Measurements from ENCODE around the gene STXBP4. TPM values are rescaled to one million over a fixed set of nuclear protein-coding genes. Genes with fewer than 3 reads are reported as not detected.

Gene STXBP4
- polyA plus RNA-seq, 1 donor (not counting 4 experiments of a cell fraction or from before 2014, with no cell fraction given) = 4.2 TPM

DNA sequence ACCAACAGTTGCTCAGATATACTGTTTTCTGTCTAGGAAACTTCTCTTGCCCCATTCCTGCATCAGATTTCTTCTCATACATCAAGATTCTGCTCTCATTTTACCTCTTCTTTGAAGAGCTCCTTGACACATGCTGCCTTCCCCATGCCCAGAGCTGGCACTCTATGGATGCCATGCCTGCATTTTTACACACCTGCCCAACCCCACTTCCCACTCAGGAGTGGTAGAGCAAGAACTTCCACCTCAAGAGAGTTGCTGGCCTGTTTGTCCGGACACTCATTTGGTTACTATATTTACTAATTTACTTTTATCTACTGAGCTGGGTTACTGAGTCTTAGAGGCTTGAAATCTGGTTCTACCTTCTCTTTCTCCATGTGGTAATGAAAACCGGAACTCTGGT, 197.9 kb downstream of the STXBP4 start:
- no peaks in the 10 kb centered on the region for H3K9me1 ChIP-seq (ENCODE audit: control insufficient read depth, extremely low read depth, insufficient read depth, low read length)
- TF ChIP-seq, protein P1, sequence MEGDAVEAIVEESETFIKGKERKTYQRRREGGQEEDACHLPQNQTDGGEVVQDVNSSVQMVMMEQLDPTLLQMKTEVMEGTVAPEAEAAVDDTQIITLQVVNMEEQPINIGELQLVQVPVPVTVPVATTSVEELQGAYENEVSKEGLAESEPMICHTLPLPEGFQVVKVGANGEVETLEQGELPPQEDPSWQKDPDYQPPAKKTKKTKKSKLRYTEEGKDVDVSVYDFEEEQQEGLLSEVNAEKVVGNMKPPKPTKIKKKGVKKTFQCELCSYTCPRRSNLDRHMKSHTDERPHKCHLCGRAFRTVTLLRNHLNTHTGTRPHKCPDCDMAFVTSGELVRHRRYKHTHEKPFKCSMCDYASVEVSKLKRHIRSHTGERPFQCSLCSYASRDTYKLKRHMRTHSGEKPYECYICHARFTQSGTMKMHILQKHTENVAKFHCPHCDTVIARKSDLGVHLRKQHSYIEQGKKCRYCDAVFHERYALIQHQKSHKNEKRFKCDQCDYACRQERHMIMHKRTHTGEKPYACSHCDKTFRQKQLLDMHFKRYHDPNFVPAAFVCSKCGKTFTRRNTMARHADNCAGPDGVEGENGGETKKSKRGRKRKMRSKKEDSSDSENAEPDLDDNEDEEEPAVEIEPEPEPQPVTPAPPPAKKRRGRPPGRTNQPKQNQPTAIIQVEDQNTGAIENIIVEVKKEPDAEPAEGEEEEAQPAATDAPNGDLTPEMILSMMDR (optimal IDR thresholded peaks at IDR 0.05 in 1 of 3, IDR thresholded peaks at IDR 0.05 in 1 of 3, conservative IDR thresholded peaks at IDR 0.05 in 1 of 3; ENCODE audit: extremely low read depth in 1 of 3, insufficient read depth in 2 of 3, low read length in 3 of 3) = no peak
- no peak for TF ChIP-seq EZH2 (IDR thresholded peaks at IDR 0.05; ENCODE audit: low read length)
- DNase-seq (ENCODE audit: low read depth, low spot score) (no peak), FAIRE-seq (no peak)
- H3K9ac ChIP-seq (ENCODE audit: control insufficient read depth, extremely low read depth, insufficient read depth, low read length) = no peak overlapping the region
- peaks cover 11% of the 10 kb centered on the region for H3K4me1 ChIP-seq (ENCODE audit: control insufficient read depth, extremely low read depth, insufficient read depth, low read length)
- H3K4me2 ChIP-seq (ENCODE audit: control insufficient read depth, extremely low read depth, insufficient read depth, low read depth, low read length) = no peak overlapping the region
- H3K27ac ChIP-seq (ENCODE audit: control insufficient read depth, insufficient read depth, low read length) = no peak overlapping the region
- H3K4me3 ChIP-seq (ENCODE audit: control insufficient read depth in 2 of 3, extremely low read depth in 1 of 3, insufficient read depth in 2 of 3, low read depth in 1 of 3, low read length in 3 of 3) = no peak overlapping the region
- dilution Hi-C loops (cut with MboI; ENCODE audit: extremely low pct_ligation_motif_present, low sequenced_read_pairs) = no loop called here
- no peaks in the 10 kb centered on the region for H3K9me3 ChIP-seq (ENCODE audit: control insufficient read depth, low read depth, low read length)
- H3K27me3 ChIP-seq (ENCODE audit: control insufficient read depth, extremely low read depth, insufficient read depth, low read length) = no peaks in the 10 kb centered on the region
- H2AFZ ChIP-seq (ENCODE audit: control insufficient read depth, low read length) = no peak overlapping the region
- H3K36me3 ChIP-seq (ENCODE audit: control insufficient read depth in 2 of 2, extremely low read depth in 1 of 2, insufficient read depth in 2 of 2, low read length in 2 of 2) = no peaks in the 10 kb centered on the region
- no peaks in the 10 kb centered on the region for H4K20me1 ChIP-seq (ENCODE audit: control insufficient read depth, extremely low read depth, insufficient read depth, low read length)
- H3K79me2 ChIP-seq (ENCODE audit: control insufficient read depth, insufficient read depth, low read length) = no peaks in the 10 kb centered on the region

DNA sequence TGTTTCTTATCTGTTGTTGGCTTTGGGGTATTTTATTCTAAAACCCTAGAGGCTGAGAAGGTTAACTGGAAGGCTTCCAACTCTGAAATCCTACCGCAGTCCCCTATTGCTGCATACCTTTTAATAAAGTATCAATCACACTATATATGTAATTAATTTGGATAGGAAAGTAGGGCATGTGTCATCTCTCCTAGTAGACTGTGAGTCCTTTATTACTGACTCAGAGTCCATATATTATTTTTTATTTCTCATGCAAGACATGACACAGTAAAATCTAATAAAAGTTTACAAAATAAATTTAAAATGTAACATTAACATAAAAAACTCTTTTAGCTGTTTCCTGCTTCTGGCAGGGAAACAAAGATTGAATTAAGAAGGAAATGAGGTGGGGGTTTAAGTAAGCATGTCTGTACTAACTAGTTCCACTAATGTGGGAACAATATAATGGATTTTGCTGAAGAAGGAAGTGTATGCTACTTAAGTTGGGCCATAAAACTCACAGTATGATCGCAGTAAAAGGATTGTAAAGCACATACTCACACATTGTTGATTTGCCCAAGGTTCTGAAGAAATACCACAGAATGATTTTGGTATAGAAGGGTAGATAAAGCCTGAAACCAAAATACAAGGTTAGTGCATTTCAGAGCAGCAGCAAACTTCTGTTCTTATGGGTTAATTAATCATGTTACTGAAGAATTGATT, 198.6 kb downstream of the STXBP4 start:
- FAIRE-seq (no peak), DNase-seq (ENCODE audit: low read depth, low spot score) (no peak)
- Histone ChIP-seq H3K4me2 (ENCODE audit: control insufficient read depth, extremely low read depth, insufficient read depth, low read depth, low read length) (no peak overlapping the region), H3K36me3 (ENCODE audit: control insufficient read depth in 2 of 2, extremely low read depth in 1 of 2, insufficient read depth in 2 of 2, low read length in 2 of 2) (no peaks in the 10 kb centered on the region), H3K9me3 (ENCODE audit: control insufficient read depth, low read depth, low read length) (no peaks in the 10 kb centered on the region), H3K9me1 (ENCODE audit: control insufficient read depth, extremely low read depth, insufficient read depth, low read length) (no peaks in the 10 kb centered on the region), H3K4me1 (ENCODE audit: control insufficient read depth, extremely low read depth, insufficient read depth, low read length) (peaks cover 12% of the 10 kb centered on the region), H2AFZ (ENCODE audit: control insufficient read depth, low read length) (no peak overlapping the region), H3K27me3 (ENCODE audit: control insufficient read depth, extremely low read depth, insufficient read depth, low read length) (no peaks in the 10 kb centered on the region), H3K79me2 (ENCODE audit: control insufficient read depth, insufficient read depth, low read length) (no peaks in the 10 kb centered on the region), H3K9ac (ENCODE audit: control insufficient read depth, extremely low read depth, insufficient read depth, low read length) (no peak overlapping the region), H3K4me3 (ENCODE audit: control insufficient read depth in 2 of 3, extremely low read depth in 1 of 3, insufficient read depth in 2 of 3, low read depth in 1 of 3, low read length in 3 of 3) (no peak overlapping the region), H4K20me1 (ENCODE audit: control insufficient read depth, extremely low read depth, insufficient read depth, low read length) (no peaks in the 10 kb centered on the region), H3K27ac (ENCODE audit: control insufficient read depth, insufficient read depth, low read length) (no peak overlapping the region)
- TF ChIP-seq, protein P1 (optimal IDR thresholded peaks at IDR 0.05 in 1 of 3, IDR thresholded peaks at IDR 0.05 in 1 of 3, conservative IDR thresholded peaks at IDR 0.05 in 1 of 3; ENCODE audit: extremely low read depth in 1 of 3, insufficient read depth in 2 of 3, low read length in 3 of 3) = no peak
- no peak for TF ChIP-seq EZH2 (IDR thresholded peaks at IDR 0.05; ENCODE audit: low read length)
- dilution Hi-C loops (cut with MboI; ENCODE audit: extremely low pct_ligation_motif_present, low sequenced_read_pairs) = no loop called here
